GM12878 (cell line): ENCODE measurements around the gene KLHL20. TPM values are rescaled to one million over a fixed set of nuclear protein-coding genes. Genes with fewer than 3 reads are reported as not detected.

Experiments used
- ATAC-seq: fragments of 200-7000 bp; cut with Tn5 transposase; 3 replicates; pipeline ENCODE4 v1.9.1; 2020; ENCODE audit warnings: mild to moderate bottlenecking, moderate library complexity
- BruUV-seq: library from RNA; stranded (reverse); fragments of 400-500 nt; replicated peaks from 2 replicates; lab custom pipeline; 2021; lab: Mats Ljungman, UMichigan
- CTCF ChIA-PET: fragments of 300-600 bp; sonication (Branson Sonifier 250); formaldehyde crosslinking; extraction: SDS; loops from one replicate; lab custom pipeline; 2021; ENCODE audit warnings: inconsistent platforms; lab: Yijun Ruan, JAX
- POLR2A ChIA-PET: fragments of 350-600 bp; formaldehyde crosslinking; extraction: SDS; loops from one replicate; lab custom pipeline; 2021; ENCODE audit warnings: inconsistent platforms; lab: Charles Lee
- RAD21 ChIA-PET: fragments of 300-600 bp; sonication (Branson Sonifier 250); formaldehyde crosslinking; loops from one replicate; lab custom pipeline; 2023; ENCODE audit warnings: antibody characterized with exemption; ENCODE audit not compliant: unreplicated experiment; lab: Charles Lee
- SMC1A ChIA-PET: fragments of 300-600 bp; sonication (Branson Sonifier 250); formaldehyde crosslinking; loops from one replicate; lab custom pipeline; 2023; ENCODE audit not compliant: unreplicated experiment, uncharacterized antibody; lab: Charles Lee
- DNase-seq: peaks from one replicate; pipeline ENCODE4 v3.0.0-alpha.2; 2011; ENCODE audit warnings: low read depth, low spot score
- FAIRE-seq: peaks from 3 replicates; lab custom pipeline; 2011; peaks lifted over from hg19 to GRCh38; lab: Jason Lieb, UNC
- H2AFZ ChIP-seq: 2 replicates; pipeline ENCODE4 v1.6.0; 2011; ENCODE audit warnings: low read depth, low read length, control low read depth; ENCODE audit not compliant: control insufficient read depth
- H3K27ac ChIP-seq: 2 replicates; pipeline ENCODE4 v1.5.1; 2011; ENCODE audit warnings: control low read depth; ENCODE audit not compliant: control insufficient read depth, insufficient read depth
- H3K27me3 ChIP-seq, 2 experiments: replicated peaks in 1 of 2; 2 replicates each; pipeline versions ENCODE4 v1.6.0 to v1.6.1; 2011; ENCODE audit warnings: low read length in 1 of 2; ENCODE audit not compliant: control insufficient read depth in 2 of 2, insufficient read depth in 2 of 2
- H3K36me3 ChIP-seq, 2 experiments: 2 replicates each; pipeline ENCODE4 v1.5.1; 2011; ENCODE audit warnings: low read length in 1 of 2; ENCODE audit not compliant: control insufficient read depth in 2 of 2, insufficient read depth in 2 of 2
- H3K4me1 ChIP-seq: 2 replicates; pipeline ENCODE4 v1.6.1; 2011; ENCODE audit warnings: mild to moderate bottlenecking, low read length, moderate library complexity, mixed read lengths; ENCODE audit not compliant: control insufficient read depth, insufficient read depth
- H3K4me2 ChIP-seq: 2 replicates; pipeline ENCODE4 v1.6.0; 2011; ENCODE audit warnings: control low read depth; ENCODE audit not compliant: control insufficient read depth, insufficient read depth
- H3K4me3 ChIP-seq: fragments of 200-600 bp; sonication (generic); 2 replicates; pipeline ENCODE4 v1.5.1; 2016
- H3K79me2 ChIP-seq: 2 replicates; pipeline ENCODE4 v1.6.0; 2011; ENCODE audit warnings: low read length; ENCODE audit not compliant: control insufficient read depth, insufficient read depth
- H3K9ac ChIP-seq: 2 replicates; pipeline ENCODE4 v1.8.0; 2011; ENCODE audit warnings: low read length, control low read depth, mixed read lengths; ENCODE audit not compliant: control insufficient read depth, insufficient read depth
- H3K9me3 ChIP-seq: replicated peaks from 3 replicates; pipeline ENCODE4 v1.5.1; 2011; ENCODE audit warnings: mild to moderate bottlenecking, low read length; ENCODE audit not compliant: control insufficient read depth, insufficient read depth
- H4K20me1 ChIP-seq: 2 replicates; pipeline ENCODE4 v1.6.0; 2011; ENCODE audit not compliant: control insufficient read depth, insufficient read depth
- ATF7 ChIP-seq: fragments of 450-650 bp; IDR thresholded peaks from 2 replicates; pipeline ENCODE4 v1.6.1; 2016; ENCODE audit warnings: low read depth, mild to moderate bottlenecking
- BCLAF1 ChIP-seq: fragments of 450-650 bp; IDR thresholded peaks from 2 replicates; pipeline ENCODE4 v1.6.1; 2017; ENCODE audit warnings: antibody characterized with exemption, mild to moderate bottlenecking, moderate library complexity
- CHD4 ChIP-seq: fragments of 200-600 bp; sonication (generic); IDR thresholded peaks from 2 replicates; pipeline ENCODE4 v1.6.1; 2016; ENCODE audit warnings: mild to moderate bottlenecking
- CREB1 ChIP-seq: IDR thresholded peaks from 2 replicates; pipeline ENCODE4 v1.6.1; 2012; ENCODE audit warnings: low read depth, mild to moderate bottlenecking, inconsistent platforms
- E2F4 ChIP-seq: IDR thresholded peaks from 2 replicates; pipeline ENCODE4 v1.6.1; 2012; ENCODE audit warnings: low read depth, low read length, improper control_type of control experiment
- EGR1 ChIP-seq, 2 experiments: IDR thresholded peaks; 1 replicate in 1 of 2; 2 replicates in 1 of 2; pipeline ENCODE4 v1.6.1; 2011 to 2012; ENCODE audit warnings: low read depth in 2 of 2, low read length in 2 of 2, borderline replicate concordance in 1 of 2, mild to moderate bottlenecking in 1 of 2, moderate library complexity in 1 of 2
- FOS ChIP-seq: IDR thresholded peaks from 3 replicates; pipeline ENCODE4 v1.6.1; 2011; ENCODE audit warnings: borderline replicate concordance; ENCODE audit not compliant: insufficient read length; ENCODE audit errors: extremely low read depth
- JUND ChIP-seq: IDR thresholded peaks from 2 replicates; pipeline ENCODE4 v1.6.1; 2012; ENCODE audit warnings: low read depth, mild to moderate bottlenecking, low read length, improper control_type of control experiment, moderate library complexity
- MXI1 ChIP-seq: fragments of 150-350 bp; IDR thresholded peaks from 2 replicates; pipeline ENCODE4 v1.6.1; 2011; ENCODE audit warnings: low read depth, mild to moderate bottlenecking, inconsistent platforms, low read length, improper control_type of control experiment
- PML ChIP-seq: IDR thresholded peaks from 2 replicates; pipeline ENCODE4 v1.6.1; 2012; ENCODE audit warnings: low read length, inconsistent platforms
- RFX5 ChIP-seq: IDR thresholded peaks from 2 replicates; pipeline ENCODE4 v1.6.1; 2011; ENCODE audit warnings: low read depth, low read length, improper control_type of control experiment
- SRF ChIP-seq, 2 experiments: IDR thresholded peaks; 2 replicates each; pipeline ENCODE4 v1.6.1; 2011; ENCODE audit warnings: low read depth in 2 of 2, low read length in 2 of 2, mild to moderate bottlenecking in 1 of 2, moderate library complexity in 1 of 2
- SUZ12 ChIP-seq: fragments of 200-600 bp; sonication (generic); IDR thresholded peaks from one replicate; pipeline ENCODE4 v1.6.1; 2018; ENCODE audit warnings: antibody characterized with exemption, mild to moderate bottlenecking; ENCODE audit not compliant: unreplicated experiment
- WGBS: methylation state at CpG from one replicate; pipeline ENCODE4 v1.1.6; 2016; ENCODE audit warnings: low lambda C conversion rate; ENCODE audit not compliant: insufficient replicate concordance, insufficient coverage; ENCODE audit errors: missing lambda C conversion rate; 5-methylcytosine and 5-hydroxymethylcytosine counted together
- in situ Hi-C: fragments of 300-500 bp; cut with MboI; formaldehyde crosslinking; loops from 9 replicates; pipeline ENCODE4 v1.14.3; 2018; ENCODE audit warnings: mixed read lengths
- intact Hi-C: fragments of 100-400 bp; cut with micrococcal nuclease; formaldehyde crosslinking; loops from one replicate; pipeline ENCODE4 v1.14.2; 2022; ENCODE audit not compliant: unreplicated experiment
- polyA plus RNA-seq, 11 experiments: library from polyadenylated mRNA; depleted of rRNA in 4 of 11; unstranded in 6 of 11; stranded (reverse) in 5 of 11; fragments of >200 nt; fragmentation: Nextera tagmentation in 4 of 11; fragmentation: Illumina TruSeq in 1 of 11; extraction: Ambion mirVana in 4 of 11; extraction: Trizol in 1 of 11; gene quantifications; 1 replicate in 1 of 11; 2 replicates in 10 of 11; pipeline versions ENCODE4 v1.2.1 to v1.2.3, GENCODE V29; 2011 to 2016; ENCODE audit warnings: inconsistent platforms in 2 of 11, missing spikeins in 2 of 11, low read depth in 1 of 11
- total RNA-seq, 4 experiments: library from RNA; depleted of rRNA in 3 of 4; stranded (reverse); fragments of >200 nt in 3 of 4; fragmentation: Illumina TruSeq in 1 of 4; extraction: Trizol in 1 of 4; gene quantifications; 2 replicates each; pipeline versions ENCODE4 v1.2.1 to v1.2.3, GENCODE V29; 2013 to 2021
- TF ChIP-seq, protein P1 (sequence below): fragments of 450-650 bp; IDR thresholded peaks from 2 replicates; pipeline ENCODE4 v1.6.1; 2016; ENCODE audit warnings: mild to moderate bottlenecking
- TF ChIP-seq, protein P2 (sequence below): fragments of 450-650 bp; IDR thresholded peaks from 2 replicates; pipeline ENCODE4 v1.6.1; 2018; ENCODE audit warnings: mild to moderate bottlenecking, low read depth, moderate library complexity; ENCODE audit not compliant: partially characterized antibody

KLHL20 gene
- total and polyA plus RNA-seq, 10 of the 15 experiments (the other 5 are each of a cell fraction or from before 2014, with no cell fraction given), result 3.8 to 14.0 (median 10.0) TPM

- FAIRE-seq, result no peak
- RAD21 ChIA-PET, result interaction anchor here (0.6 kb wide), 1 partner anchor 362 kb away, joined by 3 read pairs; no protein-coding TSS in a partner anchor
- Histone ChIP-seq H4K20me1 (no peaks in the 10 kb centered on the region), H3K4me2 (no peak overlapping the region), H3K9ac (no peak overlapping the region), H3K36me3 (peaks cover 0 to 17% of the 10 kb centered on the region in 2 experiments; a peak in 2 of 4 replicates), H3K27me3 (no peaks in the 10 kb centered on the region), H3K4me1 (no peaks in the 10 kb centered on the region), H3K79me2 (no peaks in the 10 kb centered on the region), H3K27ac (no peak overlapping the region), H2AFZ (no peak overlapping the region), H3K4me3 (no peak overlapping the region), H3K9me3 (no peaks in the 10 kb centered on the region)
- SMC1A ChIA-PET, result interaction anchor here (1.2 kb wide), 1 partner anchor 10 kb away, joined by 4 read pairs; no protein-coding TSS in a partner anchor
- 99% methylated on average over 4 of the region's 4 CpGs for WGBS
- BruUV-seq, result no TSS peak
- intact Hi-C loops (no loop called here), in situ Hi-C loops (no loop called here)
- ATAC-seq, result no peak
- POLR2A ChIA-PET, result interaction anchor here (0.5 to 0.6 kb wide), 2 partner anchors 26 to 48 kb away, joined by 3 to 6 read pairs; no protein-coding TSS in a partner anchor
- CTCF ChIA-PET, result interaction anchor here (1.3 kb wide), 1 partner anchor 23 kb away, joined by 3 read pairs; no protein-coding TSS in a partner anchor
- no peak for DNase-seq
- TF ChIP-seq PML (no peak), CHD4 (no peak), RFX5 (no peak), BCLAF1 (no peak), ATF7 (no peak), CREB1 (no peak), EGR1 (IDR thresholded peaks at IDR 0.05; ENCODE audit: borderline replicate concordance in 1 of 2, low read depth in 2 of 2, low read length in 2 of 2) (no peak), SUZ12 (no peak), E2F4 (no peak), SRF (IDR thresholded peaks at IDR 0.05; ENCODE audit: low read depth in 2 of 2, low read length in 2 of 2) (no peak), FOS (no peak), JUND (no peak), MXI1 (no peak)
- TF ChIP-seq, protein P1, sequence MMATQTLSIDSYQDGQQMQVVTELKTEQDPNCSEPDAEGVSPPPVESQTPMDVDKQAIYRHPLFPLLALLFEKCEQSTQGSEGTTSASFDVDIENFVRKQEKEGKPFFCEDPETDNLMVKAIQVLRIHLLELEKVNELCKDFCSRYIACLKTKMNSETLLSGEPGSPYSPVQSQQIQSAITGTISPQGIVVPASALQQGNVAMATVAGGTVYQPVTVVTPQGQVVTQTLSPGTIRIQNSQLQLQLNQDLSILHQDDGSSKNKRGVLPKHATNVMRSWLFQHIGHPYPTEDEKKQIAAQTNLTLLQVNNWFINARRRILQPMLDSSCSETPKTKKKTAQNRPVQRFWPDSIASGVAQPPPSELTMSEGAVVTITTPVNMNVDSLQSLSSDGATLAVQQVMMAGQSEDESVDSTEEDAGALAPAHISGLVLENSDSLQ, result no peak
- TF ChIP-seq, protein P2, sequence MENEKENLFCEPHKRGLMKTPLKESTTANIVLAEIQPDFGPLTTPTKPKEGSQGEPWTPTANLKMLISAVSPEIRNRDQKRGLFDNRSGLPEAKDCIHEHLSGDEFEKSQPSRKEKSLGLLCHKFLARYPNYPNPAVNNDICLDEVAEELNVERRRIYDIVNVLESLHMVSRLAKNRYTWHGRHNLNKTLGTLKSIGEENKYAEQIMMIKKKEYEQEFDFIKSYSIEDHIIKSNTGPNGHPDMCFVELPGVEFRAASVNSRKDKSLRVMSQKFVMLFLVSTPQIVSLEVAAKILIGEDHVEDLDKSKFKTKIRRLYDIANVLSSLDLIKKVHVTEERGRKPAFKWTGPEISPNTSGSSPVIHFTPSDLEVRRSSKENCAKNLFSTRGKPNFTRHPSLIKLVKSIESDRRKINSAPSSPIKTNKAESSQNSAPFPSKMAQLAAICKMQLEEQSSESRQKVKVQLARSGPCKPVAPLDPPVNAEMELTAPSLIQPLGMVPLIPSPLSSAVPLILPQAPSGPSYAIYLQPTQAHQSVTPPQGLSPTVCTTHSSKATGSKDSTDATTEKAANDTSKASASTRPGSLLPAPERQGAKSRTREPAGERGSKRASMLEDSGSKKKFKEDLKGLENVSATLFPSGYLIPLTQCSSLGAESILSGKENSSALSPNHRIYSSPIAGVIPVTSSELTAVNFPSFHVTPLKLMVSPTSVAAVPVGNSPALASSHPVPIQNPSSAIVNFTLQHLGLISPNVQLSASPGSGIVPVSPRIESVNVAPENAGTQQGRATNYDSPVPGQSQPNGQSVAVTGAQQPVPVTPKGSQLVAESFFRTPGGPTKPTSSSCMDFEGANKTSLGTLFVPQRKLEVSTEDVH, result no peak
Observed at GRCh38 chr1:173779936-173780335, 65.2 kb downstream of the KLHL20 start.
